HEK293T (cell line): ENCODE data around the gene TOMM34.

Experiments used
- CTCF ChIA-PET: fragments of 350-600 bp; formaldehyde crosslinking; extraction: SDS; loops from one replicate; lab custom pipeline; 2021; ENCODE audit warnings: antibody characterized with exemption, inconsistent platforms; lab: Yijun Ruan, JAX
- POLR2A ChIA-PET: fragments of 350-600 bp; formaldehyde crosslinking; extraction: SDS; loops from one replicate; lab custom pipeline; 2020; ENCODE audit warnings: antibody characterized with exemption, inconsistent platforms; lab: Yijun Ruan, JAX
- DNase-seq: peaks from one replicate; pipeline ENCODE4 v3.0.0; 2012; ENCODE audit warnings: mixed read lengths; ENCODE audit errors: extremely low spot score
- ARNT ChIP-seq: fragments of 450-650 bp; IDR thresholded peaks from 2 replicates; pipeline ENCODE4 v1.6.1; 2017; ENCODE audit warnings: mild to moderate bottlenecking
- BHLHE40 ChIP-seq: fragments of 450-650 bp; IDR thresholded peaks from 2 replicates; pipeline ENCODE4 v1.6.1; 2016; ENCODE audit warnings: mild to moderate bottlenecking, moderate library complexity, borderline replicate concordance
- CTBP1 ChIP-seq: fragments of 450-650 bp; IDR thresholded peaks from 2 replicates; pipeline ENCODE4 v1.6.1; 2016; ENCODE audit warnings: borderline replicate concordance
- ELF4 ChIP-seq: fragments of 450-650 bp; IDR thresholded peaks from 2 replicates; pipeline ENCODE4 v1.6.1; 2017; ENCODE audit warnings: antibody characterized with exemption
- FOXA1 ChIP-seq: fragments of 450-650 bp; IDR thresholded peaks from 2 replicates; pipeline ENCODE4 v1.6.1; 2016; ENCODE audit warnings: mild to moderate bottlenecking
- FOXK2 ChIP-seq: fragments of 450-650 bp; IDR thresholded peaks from 2 replicates; pipeline ENCODE4 v1.6.1; 2016; ENCODE audit warnings: mild to moderate bottlenecking
- FOXM1 ChIP-seq: fragments of 450-650 bp; IDR thresholded peaks from 2 replicates; pipeline ENCODE4 v1.6.1; 2017; ENCODE audit warnings: mild to moderate bottlenecking, borderline replicate concordance
- HDGF ChIP-seq: fragments of 450-650 bp; IDR thresholded peaks from 2 replicates; pipeline ENCODE4 v1.6.1; 2017; ENCODE audit warnings: antibody characterized with exemption, borderline replicate concordance
- L3MBTL2 ChIP-seq: fragments of 450-650 bp; conservative IDR thresholded peaks from 2 replicates; pipeline ENCODE4 v1.6.1; 2016; ENCODE audit warnings: mild to moderate bottlenecking
- LEF1 ChIP-seq: fragments of 450-650 bp; IDR thresholded peaks from 2 replicates; pipeline ENCODE4 v1.6.1; 2017; ENCODE audit warnings: mild to moderate bottlenecking, borderline replicate concordance
- NFRKB ChIP-seq: fragments of 450-650 bp; IDR thresholded peaks from 2 replicates; pipeline ENCODE4 v1.6.1; 2016; ENCODE audit warnings: mild to moderate bottlenecking, moderate library complexity
- PKNOX1 ChIP-seq: fragments of 450-650 bp; IDR thresholded peaks from 2 replicates; pipeline ENCODE4 v1.6.1; 2016
- SP1 ChIP-seq: fragments of 450-650 bp; IDR thresholded peaks from 2 replicates; pipeline ENCODE4 v1.6.1; 2017
- SUZ12 ChIP-seq: fragments of 450-650 bp; IDR thresholded peaks from 2 replicates; pipeline ENCODE4 v1.6.1; 2016; ENCODE audit warnings: mild to moderate bottlenecking
- TARDBP ChIP-seq: fragments of 450-650 bp; IDR thresholded peaks from 2 replicates; pipeline ENCODE4 v1.6.1; 2016
- ZNF384 ChIP-seq: fragments of 450-650 bp; IDR thresholded peaks from 2 replicates; pipeline ENCODE4 v1.6.1; 2016

TOMM34 gene

GRCh38 chr20:44990425-44990824 is 30.2 kb upstream of the TOMM34 start:
- CTCF ChIA-PET, result interaction anchor here (0.6 kb wide), 1 partner anchor 9 kb away, joined by 3 read pairs; no protein-coding TSS in a partner anchor
- POLR2A ChIA-PET, result no interaction called here
- no peak for TF ChIP-seq ARNT
- no peak for TF ChIP-seq L3MBTL2
- TF ChIP-seq FOXM1, result no peak
- no peak for TF ChIP-seq FOXK2
- TF ChIP-seq ZNF384, result no peak
- no peak for TF ChIP-seq LEF1
- no peak for TF ChIP-seq PKNOX1
- no peak for DNase-seq

GRCh38 chr20:44988631-44989171 is 28.5 kb upstream of the TOMM34 start:
- DNase-seq, result no peak
- no peak for TF ChIP-seq CTBP1
- TF ChIP-seq ARNT, result no peak
- no peak for TF ChIP-seq FOXA1
- TF ChIP-seq FOXK2, result no peak
- POLR2A ChIA-PET, result no interaction called here
- CTCF ChIA-PET, result no interaction called here

- CTCF ChIA-PET, result no interaction called here
- no peak for DNase-seq
- TF ChIP-seq PKNOX1 (no peak), ARNT (no peak), HDGF (no peak)
- POLR2A ChIA-PET, result no interaction called here
These were observed 23.0 kb upstream of the TOMM34 start for GRCh38 chr20:44983093-44983674.

GRCh38 chr20:44981736-44982406 is 21.7 kb upstream of the TOMM34 start:
- TF ChIP-seq CTBP1, result no peak
- TF ChIP-seq TARDBP, result no peak
- no peak for TF ChIP-seq L3MBTL2
- TF ChIP-seq FOXM1, result no peak
- no peak for TF ChIP-seq SUZ12
- TF ChIP-seq NFRKB, result no peak
- TF ChIP-seq SP1, result no peak
- no peak for TF ChIP-seq BHLHE40
- TF ChIP-seq ZNF384, result no peak
- no peak for TF ChIP-seq PKNOX1
- no peak for TF ChIP-seq FOXK2
- ChIA-PET POLR2A (no interaction called here), CTCF (interaction anchor here (0.6 kb wide), 1 partner anchor 9 kb away, joined by 3 read pairs; no protein-coding TSS in a partner anchor)
- DNase-seq, result no peak

GRCh38 chr20:44979090-44979621 is 19.0 kb upstream of the TOMM34 start:
- TF ChIP-seq FOXM1 (no peak), ELF4 (no peak), PKNOX1 (no peak), FOXK2 (no peak), L3MBTL2 (no peak), CTBP1 (no peak), LEF1 (no peak), BHLHE40 (no peak)
- no peak for DNase-seq
- ChIA-PET POLR2A (no interaction called here), CTCF (no interaction called here)

- CTCF ChIA-PET, result no interaction called here
- no peak for TF ChIP-seq L3MBTL2
- no peak for TF ChIP-seq SUZ12
- no peak for TF ChIP-seq SP1
- no peak for TF ChIP-seq BHLHE40
- TF ChIP-seq CTBP1, result no peak
- no peak for TF ChIP-seq LEF1
- no peak for TF ChIP-seq TARDBP
- TF ChIP-seq ARNT, result no peak
- TF ChIP-seq HDGF, result no peak
- no peak for TF ChIP-seq ZNF384
- TF ChIP-seq FOXA1, result no peak
- no peak for TF ChIP-seq NFRKB
- TF ChIP-seq ELF4, result no peak
- DNase-seq, result no peak
- POLR2A ChIA-PET, result no interaction called here
These were observed 16.5 kb upstream of the TOMM34 start for GRCh38 chr20:44976698-44977097.
